Suppressor macrophage treated with lipopolysaccharide for 4 hours (primary cell): ENCODE results near the gene GNB1.
"Not testable (repeated sequence)": the region's sequence is repeated elsewhere in the genome, so short reads cannot be mapped to it uniquely, and the experiment has no call there.

Experiments
- DNase-seq: peaks from one replicate; pipeline ENCODE4 v3.0.0-alpha.2; 2020

Gene GNB1

DNA sequence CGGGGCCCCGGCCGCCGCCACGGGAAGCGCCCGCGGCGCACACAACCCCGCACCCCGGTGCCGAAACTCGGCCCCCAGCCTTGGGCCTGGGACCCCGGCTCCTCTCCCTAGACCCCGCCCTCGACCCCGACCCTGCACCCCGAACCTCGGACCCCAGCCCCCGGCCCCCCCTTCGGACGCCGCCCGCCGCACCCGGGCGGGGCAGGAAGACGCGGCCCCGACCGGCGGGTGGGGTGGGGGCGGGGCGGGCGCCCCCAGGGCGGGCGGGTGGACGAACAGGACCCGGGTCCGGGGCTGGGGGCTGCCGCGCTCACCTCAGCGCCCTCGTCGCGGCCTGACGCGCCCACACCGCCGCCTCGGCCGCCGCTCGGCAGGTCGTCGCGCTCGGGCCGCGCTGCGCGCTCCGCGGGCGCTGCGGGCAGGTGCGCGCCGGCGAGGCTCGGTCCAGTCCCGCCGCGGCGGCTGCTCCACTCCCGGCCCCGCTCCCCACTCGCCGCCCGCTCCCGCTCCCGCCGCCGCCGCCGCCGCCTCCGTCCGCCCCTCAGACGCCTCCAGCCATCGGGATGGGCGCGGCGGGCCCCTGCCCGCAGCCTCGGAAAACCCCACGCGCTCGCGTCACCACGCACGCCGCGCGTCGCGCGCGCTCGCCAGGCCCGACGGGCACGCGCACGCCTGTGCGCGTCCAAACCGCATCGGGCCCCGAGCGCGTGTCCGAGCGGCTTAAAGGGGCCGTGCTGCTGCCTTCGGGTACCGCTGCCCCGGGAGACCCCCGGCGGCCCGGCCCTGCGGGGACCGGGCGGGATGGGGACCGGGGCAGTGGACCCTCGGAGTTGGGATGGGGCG is at the start of gene GNB1:
GNB1 (minus strand) TSS at position 582 of the 843 bp plus-strand sequence. CDS start 65,634 bp downstream, outside the sequence.
- peak; percentile 96 for DNase-seq

DNA sequence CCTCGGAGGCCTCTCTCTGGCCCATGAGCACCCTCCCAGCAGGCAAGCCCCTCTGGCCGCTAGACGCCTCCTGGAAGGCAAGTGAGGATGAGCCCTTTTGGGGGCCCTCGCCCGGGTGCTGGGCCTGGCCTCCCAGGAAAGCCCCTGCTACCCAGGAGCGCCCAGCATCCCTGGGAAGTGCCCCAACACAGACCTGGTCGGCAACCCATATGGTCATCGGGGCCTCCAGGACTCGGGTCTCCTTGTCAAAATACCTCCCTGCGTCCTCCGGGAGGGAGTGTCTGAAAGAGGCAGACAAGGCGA is 49.2 kb upstream of the GNB1 start:
- DNase-seq, result no peak

DNA sequence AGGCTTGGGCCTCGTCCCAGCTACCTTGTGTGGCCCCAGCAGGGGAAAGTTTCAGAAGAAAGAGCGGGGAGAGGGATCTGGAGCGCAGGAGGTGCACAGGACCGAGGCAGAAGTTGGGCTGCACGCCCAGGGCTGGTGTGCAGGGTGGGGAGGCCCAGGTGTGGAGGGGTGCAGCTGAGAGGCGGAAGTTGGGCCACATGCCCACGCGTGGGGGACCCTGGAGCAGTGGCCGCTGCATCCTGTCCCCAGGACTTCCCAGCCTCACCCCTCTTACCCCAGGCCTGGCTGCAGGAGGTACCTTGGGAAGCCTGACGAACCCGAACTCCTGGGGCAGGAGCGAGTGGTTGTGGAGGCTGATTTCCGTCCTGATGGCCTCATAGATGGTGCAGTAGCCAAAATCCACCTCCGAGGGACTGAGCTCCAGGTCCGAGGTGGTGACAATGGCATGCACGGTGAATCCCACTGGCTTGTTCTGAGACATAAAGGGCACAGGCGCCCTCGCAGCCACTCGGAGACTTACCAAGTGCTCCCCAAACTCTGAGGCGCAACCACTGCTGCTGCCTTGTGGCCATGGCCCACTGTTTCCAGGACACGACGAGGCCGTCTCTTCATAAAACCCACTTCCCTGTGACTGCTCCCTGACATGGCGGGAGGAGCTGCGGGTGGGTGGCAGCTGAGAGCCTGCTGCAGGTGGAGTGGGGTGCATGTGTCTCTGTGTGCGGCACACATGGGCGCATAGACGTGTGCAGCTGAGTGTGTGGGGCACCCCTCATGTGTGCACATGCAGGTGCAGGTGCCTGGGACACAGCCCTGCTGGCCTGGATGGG is 48.6 kb upstream of the GNB1 start:
- DNase-seq, result no peak

DNA sequence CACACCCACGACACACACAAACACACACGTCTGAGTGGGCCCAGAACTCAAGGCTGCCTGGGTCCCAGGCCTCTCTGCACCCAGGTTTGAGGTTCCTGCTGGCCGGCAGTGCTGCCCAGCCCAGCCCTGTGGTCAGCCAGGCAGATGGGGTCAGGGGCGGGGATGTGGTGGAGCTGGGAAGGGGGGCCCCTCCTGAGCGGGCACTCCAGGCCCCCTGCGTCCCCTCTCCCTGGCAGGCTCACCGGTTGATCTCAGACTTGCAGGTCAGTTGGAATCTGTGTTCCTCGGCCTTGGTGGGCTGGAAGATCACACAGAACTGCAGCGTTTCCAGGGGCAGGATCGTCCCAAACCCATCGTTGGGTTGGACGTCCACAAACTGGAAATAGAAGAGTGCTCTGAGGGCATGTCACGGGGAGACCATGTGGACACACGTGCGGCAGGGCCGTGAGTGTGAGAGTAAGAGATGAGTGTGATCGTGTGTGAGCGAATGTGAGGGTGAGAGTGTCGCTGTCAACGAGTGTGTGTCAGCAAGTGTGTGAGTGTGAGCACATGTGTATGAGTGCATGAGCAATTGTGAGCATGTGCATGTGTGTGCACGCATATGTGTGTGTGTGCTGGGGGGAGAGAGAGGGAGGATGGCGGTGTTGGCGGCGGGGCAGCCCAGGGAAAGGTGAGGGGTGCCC is 47.9 kb upstream of the GNB1 start:
- DNase-seq, result no peak

DNA sequence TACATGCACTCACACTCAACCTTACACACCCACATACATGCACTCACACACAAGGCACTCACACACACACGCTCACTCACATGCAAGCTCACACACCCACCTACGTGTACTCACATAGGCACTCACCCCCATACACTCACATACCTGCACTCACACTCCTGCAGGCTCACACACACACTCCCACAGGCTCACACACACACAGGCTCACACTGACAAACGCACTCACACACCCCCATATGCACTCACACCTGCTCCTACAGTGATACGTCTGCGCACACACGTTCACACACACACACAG is 47.3 kb upstream of the GNB1 start:
- DNase-seq, result no peak

- no peak for DNase-seq
These were observed 46.8 kb upstream of the GNB1 start for GRCh38 chr1:1937549-1938275.

DNA sequence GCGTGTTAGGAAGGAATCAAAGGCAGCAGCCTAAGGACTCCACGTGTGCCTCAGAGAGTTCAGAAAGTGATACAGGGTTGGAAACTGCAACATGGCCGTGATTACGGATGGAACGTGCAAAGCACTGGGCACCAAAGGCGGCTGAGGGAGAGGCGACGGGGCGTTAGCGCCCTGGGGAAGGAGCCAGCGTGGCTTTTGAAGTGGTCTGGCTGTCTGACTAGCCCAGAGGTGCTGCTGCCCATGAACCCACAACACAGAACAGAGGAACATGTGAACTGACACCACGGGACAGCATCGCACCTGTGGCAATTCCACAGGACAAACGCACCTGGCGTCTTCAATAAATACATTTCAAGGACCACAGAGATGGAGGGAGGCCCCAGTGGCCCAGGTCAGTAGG is 46.2 kb upstream of the GNB1 start:
- DNase-seq, result no peak

- DNase-seq, result not testable (repeated sequence)
These were observed 44.0 kb upstream of the GNB1 start for GRCh38 chr1:1934848-1935247.

GRCh38 chr1:1929639-1930545 is 39.0 kb upstream of the GNB1 start:
- no peak for DNase-seq

GRCh38 chr1:1929102-1929638 is 38.3 kb upstream of the GNB1 start:
- no peak for DNase-seq

- DNase-seq, result no peak
These were observed 37.6 kb upstream of the GNB1 start for GRCh38 chr1:1928231-1929101.

DNA sequence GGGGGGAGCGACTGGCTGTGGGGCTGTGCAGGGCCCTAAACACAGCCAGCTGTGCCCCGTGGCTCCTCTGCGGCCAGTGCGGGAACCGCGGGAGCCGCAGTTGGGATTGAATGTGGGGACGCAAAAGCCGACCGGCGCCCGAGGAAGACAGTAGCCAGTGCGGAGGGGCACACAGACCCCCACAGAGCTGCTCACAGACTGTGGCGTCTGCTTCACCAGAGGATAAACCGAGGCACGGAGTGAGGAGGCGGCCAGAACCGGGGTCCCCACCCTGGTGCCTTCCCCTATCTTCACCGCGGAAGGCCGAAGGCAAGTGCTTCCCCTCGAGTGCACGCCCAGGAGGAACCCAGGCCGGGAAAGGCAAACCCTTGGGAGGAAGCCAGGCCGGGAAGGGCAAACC is 36.9 kb upstream of the GNB1 start:
- DNase-seq, result no peak

DNA sequence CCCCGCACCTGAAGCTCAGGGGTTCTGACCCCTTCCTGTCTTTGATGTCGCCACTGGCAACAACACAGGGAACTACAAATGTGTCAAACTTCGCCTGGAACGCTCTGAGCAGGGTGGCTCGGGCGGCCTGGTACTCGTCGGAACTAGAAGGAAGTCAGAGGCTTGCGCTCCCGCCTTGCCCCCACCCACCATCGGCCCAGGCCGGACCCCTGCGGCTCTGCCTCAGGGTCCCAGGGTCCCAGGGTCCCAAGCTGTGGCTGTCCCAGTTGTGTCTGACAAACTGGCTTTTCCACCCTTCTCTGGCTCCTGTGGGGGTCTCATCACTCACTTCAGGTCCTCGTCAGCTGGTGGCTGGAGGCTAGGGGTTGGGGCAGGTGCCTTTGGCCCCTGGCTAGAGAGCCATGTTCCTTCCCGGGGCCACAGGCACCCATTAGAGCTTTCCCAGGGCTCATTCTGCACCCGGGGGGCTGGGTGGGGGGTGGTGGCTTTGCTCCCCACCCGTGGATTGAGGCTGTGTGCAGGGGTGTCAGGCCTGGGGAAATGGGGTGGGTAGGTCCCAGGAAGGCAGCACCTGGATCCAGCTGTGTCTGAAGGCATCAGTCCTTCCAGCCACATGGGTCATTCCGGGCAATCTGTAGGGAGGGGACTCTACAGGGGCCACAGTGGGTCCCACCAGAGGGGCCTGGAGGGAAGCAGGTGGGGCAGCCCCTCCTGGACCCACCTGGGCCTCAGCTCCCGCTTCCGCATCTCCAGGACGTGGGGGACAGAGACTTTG is 36.2 kb upstream of the GNB1 start:
- no peak for DNase-seq

DNA sequence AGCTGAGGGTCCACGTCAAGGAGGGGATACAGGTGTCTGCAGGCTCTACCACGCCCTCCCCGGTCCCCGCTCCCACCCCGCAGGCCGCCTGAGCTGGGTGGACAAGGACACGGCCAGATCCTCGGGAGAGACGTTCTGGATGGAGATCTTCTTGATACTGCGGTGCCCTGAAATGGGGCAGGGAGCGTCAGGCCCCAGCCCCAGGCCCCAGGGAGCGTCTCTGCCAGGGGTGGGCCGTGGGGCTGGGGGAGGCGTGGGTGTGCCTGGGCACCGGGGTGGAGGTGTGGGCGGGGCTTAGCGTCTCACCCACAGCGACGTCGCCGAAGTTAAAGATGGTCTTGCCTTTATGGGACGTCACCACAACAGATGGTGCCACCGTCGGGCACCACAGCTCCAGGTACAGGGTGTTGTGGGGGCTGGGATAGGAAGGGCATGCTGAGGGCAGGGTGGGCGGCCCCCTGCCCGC is 35.5 kb upstream of the GNB1 start:
- DNase-seq, result no peak

DNA sequence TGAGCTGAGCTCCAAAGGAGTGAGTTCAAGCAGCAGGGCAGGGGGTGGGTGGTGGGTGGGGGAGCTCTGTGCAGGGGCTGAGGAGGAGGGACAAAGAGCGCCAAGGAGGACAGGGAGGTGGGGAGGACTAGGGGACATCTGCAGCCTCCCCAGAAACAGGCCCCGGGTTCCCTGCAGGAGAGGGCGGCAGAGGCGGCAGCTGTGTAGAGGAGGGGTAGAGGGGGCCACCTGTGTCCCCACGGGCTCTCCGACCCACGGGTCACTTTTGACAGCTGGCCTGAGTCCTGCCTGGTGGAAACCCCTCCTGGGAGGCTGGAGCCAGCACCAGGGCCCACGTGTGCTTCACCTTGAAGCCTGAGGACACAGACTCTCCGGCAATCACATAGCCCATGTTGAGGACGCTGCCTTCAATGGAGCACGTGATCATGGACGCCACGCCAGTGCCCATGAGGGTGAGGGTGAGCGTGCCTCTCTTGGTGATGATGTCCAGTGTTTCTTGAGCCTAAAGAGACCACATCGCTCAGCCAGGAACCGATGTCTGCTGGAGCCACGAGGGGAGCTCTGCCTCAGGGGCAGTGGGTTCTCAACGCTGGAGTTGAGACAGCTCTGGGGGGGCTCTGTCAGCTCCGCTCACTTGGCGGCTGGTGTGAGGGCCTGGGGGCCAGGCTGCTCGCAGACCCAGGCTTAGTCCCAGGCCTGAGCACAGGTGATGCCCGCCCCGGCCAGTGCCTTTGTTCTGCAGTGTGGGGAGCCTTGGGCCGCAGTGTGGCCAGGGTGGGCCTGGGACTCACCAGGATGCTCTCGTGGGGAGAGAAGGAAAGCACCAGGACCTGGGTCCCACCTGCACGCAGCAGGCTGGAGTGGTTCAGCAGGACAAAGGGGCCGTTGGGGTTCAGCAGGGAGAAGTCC is 34.8 kb upstream of the GNB1 start:
- DNase-seq, result no peak

DNA sequence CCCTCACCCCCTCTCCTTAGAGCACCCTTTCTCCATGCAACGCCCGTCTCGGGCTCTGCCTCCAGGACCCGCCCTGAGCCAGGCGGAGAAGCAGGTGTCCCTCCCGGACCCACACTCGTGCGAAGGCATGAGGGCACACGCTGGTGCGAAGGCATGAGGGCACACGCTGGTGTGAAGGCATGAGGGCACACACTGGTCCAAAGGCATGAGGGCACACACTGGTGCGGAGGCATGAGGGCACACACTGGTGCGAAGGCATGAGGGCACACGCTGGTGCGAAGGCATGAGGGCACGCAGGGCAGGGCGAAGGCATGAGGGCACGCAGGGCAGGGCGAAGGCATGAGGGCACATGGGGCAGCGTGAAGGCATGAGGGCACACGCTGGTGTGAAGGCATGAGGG is 34.0 kb upstream of the GNB1 start:
- no peak for DNase-seq

- DNase-seq, result no peak
These were observed 33.5 kb upstream of the GNB1 start for GRCh38 chr1:1924386-1924785.

DNA sequence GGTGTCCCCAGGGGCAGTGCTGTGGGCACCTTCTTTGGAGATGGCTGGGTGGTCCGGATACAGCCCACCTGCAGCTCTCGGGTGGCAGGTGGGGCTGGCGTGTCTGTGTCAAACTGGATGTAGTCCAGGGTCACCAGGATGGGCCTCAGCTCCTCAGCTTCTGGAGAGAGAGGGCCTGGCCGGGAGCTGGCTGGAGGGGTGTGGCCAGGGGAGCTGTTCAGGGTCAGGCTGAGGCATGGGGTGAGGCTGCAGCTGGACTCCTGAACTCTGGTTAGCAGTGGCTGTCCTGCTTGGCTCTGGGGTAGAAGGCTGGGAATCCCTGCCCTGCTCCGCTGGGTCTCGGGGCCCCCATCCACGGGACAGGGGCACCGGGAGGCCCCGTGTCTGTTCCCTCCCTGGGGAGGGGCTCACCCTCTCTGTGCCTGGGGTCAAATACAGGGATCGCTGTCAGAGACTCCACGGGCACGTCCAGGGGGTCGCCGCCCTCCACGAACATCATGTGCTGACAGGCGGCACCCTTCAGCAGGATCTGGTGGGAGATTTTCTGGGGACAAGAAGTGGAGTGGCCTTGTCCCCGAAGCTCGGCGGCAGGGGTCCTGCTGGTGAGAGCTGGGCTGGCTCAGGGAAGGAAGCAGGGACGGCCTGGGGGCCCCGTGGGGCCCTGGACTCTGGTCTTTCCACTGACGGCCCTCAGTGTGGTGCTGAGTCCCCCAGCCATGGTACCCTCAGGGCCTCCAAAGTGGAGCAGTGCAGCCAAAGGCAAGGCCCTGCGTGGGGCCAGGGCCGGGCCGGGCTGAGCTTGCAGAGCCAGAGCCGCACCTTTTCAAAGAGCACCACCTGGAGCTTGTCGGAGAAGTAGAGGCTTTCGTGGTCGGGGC is 32.3 kb upstream of the GNB1 start:
- DNase-seq, result no peak
